KMS-11 (cell line): ENCODE data around the gene CYP26A1.

Experiments used
- H2AFZ ChIP-seq: fragments of 200-600 bp; sonication (generic); 2 replicates; pipeline ENCODE4 v1.6.1; 2016; ENCODE audit warnings: antibody characterized with exemption, mixed run types, low read depth
- H3K27ac ChIP-seq: fragments of 200-600 bp; sonication (generic); 2 replicates; pipeline ENCODE4 v1.6.1; 2016; ENCODE audit warnings: mild to moderate bottlenecking, mixed run types
- H3K27me3 ChIP-seq: fragments of 200-600 bp; sonication (generic); 2 replicates; pipeline ENCODE4 v1.6.1; 2017; ENCODE audit warnings: mild to moderate bottlenecking, low read depth, mixed run types, moderate library complexity; ENCODE audit not compliant: insufficient read depth
- H3K36me3 ChIP-seq: fragments of 200-600 bp; sonication (generic); 2 replicates; pipeline ENCODE4 v1.6.1; 2017; ENCODE audit warnings: mild to moderate bottlenecking, mixed run types; ENCODE audit not compliant: insufficient read depth
- H3K4me1 ChIP-seq: fragments of 200-600 bp; sonication (generic); 2 replicates; pipeline ENCODE4 v1.6.1; 2016; ENCODE audit warnings: mild to moderate bottlenecking, low read depth, mixed run types; ENCODE audit not compliant: poor library complexity, severe bottlenecking
- H3K4me2 ChIP-seq: fragments of 200-600 bp; sonication (generic); 2 replicates; pipeline ENCODE4 v1.7.0; 2016; ENCODE audit warnings: mild to moderate bottlenecking, mixed run types
- H3K4me3 ChIP-seq: fragments of 200-600 bp; sonication (generic); IDR thresholded peaks from 2 replicates; pipeline ENCODE4 v1.6.1; 2017; ENCODE audit warnings: low read depth, low read length, mixed read lengths; ENCODE audit not compliant: insufficient read depth
- H3K79me2 ChIP-seq: fragments of 200-600 bp; sonication (generic); 2 replicates; pipeline ENCODE4 v1.6.1; 2016; ENCODE audit warnings: low read depth, mixed run types; ENCODE audit not compliant: insufficient read depth
- H3K9ac ChIP-seq: fragments of 200-600 bp; sonication (generic); 2 replicates; pipeline ENCODE4 v1.6.1; 2016; ENCODE audit warnings: mild to moderate bottlenecking, mixed run types
- H4K20me1 ChIP-seq: fragments of 200-600 bp; sonication (generic); 2 replicates; pipeline ENCODE4 v1.6.1; 2016; ENCODE audit warnings: mild to moderate bottlenecking, mixed run types; ENCODE audit not compliant: insufficient read depth
- TF ChIP-seq, protein P1 (sequence below): fragments of 200-600 bp; sonication (generic); conservative IDR thresholded peaks from 2 replicates; pipeline ENCODE4 v1.6.1; 2017; ENCODE audit warnings: low read depth, mild to moderate bottlenecking, antibody characterized with exemption, low read length, moderate library complexity, mixed read lengths

The CYP26A1 gene

DNA sequence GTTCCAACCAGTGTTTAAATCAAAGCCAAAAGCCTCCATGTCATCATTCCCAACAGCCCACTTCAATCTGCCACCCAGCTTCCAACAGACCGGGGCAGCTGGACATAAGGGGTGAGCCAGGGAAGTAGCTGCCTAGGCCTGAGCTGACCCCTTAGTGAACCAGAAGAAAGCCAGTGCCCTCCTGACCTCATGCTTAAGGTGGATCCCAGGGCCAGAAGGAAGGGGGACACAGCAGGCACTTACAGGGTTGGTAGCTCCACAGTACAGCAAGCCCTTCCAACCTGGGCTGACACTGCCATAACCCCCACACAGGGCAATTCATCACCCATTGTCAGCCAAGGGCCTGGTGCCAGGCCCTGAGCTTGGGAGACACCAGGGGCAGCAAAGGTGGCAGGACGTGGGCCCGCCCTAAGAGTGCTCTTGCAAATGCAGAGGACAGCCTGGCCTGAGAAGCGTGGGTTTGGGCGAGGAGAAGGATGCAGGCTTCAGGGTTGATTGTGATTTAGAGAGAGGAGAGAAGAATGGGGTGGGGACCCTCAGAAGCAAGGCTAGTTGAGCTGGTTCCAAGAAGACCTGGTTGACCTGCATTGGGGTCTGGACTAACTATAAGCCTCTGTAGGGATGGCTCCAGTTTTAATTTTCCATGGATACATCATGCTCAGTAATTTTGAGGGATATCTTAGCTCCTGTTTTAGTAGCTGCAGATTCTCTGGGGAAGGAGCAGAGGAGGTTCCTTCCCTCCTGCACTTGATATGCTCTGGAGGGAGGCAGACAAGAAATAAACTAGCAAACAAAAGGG lies 3.1 kb upstream of the CYP26A1 start:
- Histone ChIP-seq H3K9ac (no peak overlapping the region), H4K20me1 (no peaks in the 10 kb centered on the region), H3K79me2 (no peaks in the 10 kb centered on the region), H2AFZ (no peak overlapping the region), H3K27me3 (peaks cover 4% of the 10 kb centered on the region; the same call in 1 of the 2 replicates), H3K36me3 (no peaks in the 10 kb centered on the region), H3K4me2 (no peak overlapping the region), H3K4me3 (no peak overlapping the region), H3K27ac (no peak overlapping the region), H3K4me1 (peaks cover 30% of the 10 kb centered on the region)
- TF ChIP-seq, protein P1, sequence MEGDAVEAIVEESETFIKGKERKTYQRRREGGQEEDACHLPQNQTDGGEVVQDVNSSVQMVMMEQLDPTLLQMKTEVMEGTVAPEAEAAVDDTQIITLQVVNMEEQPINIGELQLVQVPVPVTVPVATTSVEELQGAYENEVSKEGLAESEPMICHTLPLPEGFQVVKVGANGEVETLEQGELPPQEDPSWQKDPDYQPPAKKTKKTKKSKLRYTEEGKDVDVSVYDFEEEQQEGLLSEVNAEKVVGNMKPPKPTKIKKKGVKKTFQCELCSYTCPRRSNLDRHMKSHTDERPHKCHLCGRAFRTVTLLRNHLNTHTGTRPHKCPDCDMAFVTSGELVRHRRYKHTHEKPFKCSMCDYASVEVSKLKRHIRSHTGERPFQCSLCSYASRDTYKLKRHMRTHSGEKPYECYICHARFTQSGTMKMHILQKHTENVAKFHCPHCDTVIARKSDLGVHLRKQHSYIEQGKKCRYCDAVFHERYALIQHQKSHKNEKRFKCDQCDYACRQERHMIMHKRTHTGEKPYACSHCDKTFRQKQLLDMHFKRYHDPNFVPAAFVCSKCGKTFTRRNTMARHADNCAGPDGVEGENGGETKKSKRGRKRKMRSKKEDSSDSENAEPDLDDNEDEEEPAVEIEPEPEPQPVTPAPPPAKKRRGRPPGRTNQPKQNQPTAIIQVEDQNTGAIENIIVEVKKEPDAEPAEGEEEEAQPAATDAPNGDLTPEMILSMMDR: no peak

DNA sequence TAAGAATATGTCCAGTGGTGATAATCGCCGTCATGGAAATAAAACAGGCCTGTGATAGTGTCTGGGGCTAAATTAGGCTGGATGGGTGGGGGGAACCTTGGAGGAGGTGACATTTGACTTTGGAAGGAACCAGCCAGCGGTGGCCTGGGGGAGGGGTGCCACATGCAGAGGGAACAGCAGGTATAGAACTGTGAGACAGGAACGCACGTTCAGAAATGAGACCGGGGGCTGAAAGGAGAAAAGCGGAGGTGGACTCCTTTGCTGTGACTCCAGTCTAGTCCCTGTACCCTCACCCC lies 2.6 kb upstream of the CYP26A1 start:
- Histone ChIP-seq H3K27me3 (peaks cover 4% of the 10 kb centered on the region; the same call in 1 of the 2 replicates), H3K4me1 (peaks cover 35% of the 10 kb centered on the region), H3K4me3 (no peak overlapping the region), H3K9ac (no peak overlapping the region), H3K79me2 (no peaks in the 10 kb centered on the region), H2AFZ (no peak overlapping the region), H3K4me2 (no peak overlapping the region), H3K27ac (no peak overlapping the region), H3K36me3 (no peaks in the 10 kb centered on the region), H4K20me1 (no peaks in the 10 kb centered on the region)
- TF ChIP-seq, protein P1: no peak

DNA sequence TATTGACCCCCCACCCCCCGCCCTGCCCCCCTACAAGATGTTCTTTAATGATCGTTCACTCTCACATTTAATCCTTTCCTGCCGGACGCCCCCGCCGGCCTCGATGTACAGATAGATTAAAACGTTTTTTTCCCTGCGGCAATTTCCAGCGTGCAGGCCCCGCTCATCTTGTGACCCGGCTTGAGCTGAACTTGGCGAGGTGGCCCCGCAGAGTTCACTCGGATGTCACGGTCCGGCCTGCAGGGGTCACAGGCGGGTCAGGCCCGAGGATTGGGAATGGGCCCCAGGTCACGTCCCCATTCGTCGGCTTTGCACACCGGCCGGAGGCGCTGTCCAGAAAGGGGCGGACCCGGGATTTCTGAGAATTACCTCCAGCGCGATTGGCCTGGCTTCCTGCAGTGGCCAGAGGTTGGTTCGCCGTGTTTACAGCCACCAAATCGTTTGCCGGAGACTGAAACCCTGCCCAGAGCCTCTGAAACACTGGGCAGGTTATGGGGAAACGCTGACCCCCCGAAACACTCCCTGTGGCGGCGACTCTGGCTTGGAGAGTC lies 1.9 kb upstream of the CYP26A1 start:
- H4K20me1 ChIP-seq: no peaks in the 10 kb centered on the region
- H3K4me2 ChIP-seq: peak overlapping the region; percentile 86
- H3K4me3 ChIP-seq: no peak overlapping the region
- H3K9ac ChIP-seq: no peak overlapping the region; the same call in 1 of the 2 replicates
- H3K4me1 ChIP-seq: peaks cover 41% of the 10 kb centered on the region
- H3K27me3 ChIP-seq: peaks cover 4% of the 10 kb centered on the region; the same call in 1 of the 2 replicates
- no peaks in the 10 kb centered on the region for H3K79me2 ChIP-seq
- H2AFZ ChIP-seq: peak overlapping the region; percentile 71; the same call in 1 of the 2 replicates
- TF ChIP-seq, protein P1: no peak
- no peaks in the 10 kb centered on the region for H3K36me3 ChIP-seq
- H3K27ac ChIP-seq: no peak overlapping the region

DNA sequence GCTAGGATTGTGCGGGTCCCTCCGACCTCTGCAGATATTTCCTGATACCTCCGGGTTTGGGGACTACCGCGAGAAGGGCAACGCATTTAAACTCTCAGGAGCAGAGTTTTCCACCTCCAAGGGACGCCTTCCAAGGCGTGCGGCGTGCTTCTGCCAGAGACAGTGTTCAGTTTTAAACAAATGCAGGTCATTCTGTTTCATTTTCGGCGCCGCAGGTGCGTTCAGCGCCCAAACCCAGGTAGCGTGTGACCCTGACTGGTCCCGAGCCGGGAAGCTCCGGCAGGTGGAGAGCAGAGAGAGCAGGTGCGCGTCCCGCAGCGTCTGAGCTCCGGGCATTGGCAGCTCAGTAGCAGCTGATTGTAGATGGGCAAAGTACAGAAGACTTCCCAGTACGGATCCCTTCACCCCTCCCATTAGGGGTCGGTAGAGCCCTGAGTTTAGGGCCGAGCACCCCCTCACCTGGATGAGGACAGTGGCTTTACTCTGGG lies 1.4 kb upstream of the CYP26A1 start:
- Histone ChIP-seq H2AFZ (peak overlapping the region; percentile 71; the same call in 1 of the 2 replicates), H3K36me3 (no peaks in the 10 kb centered on the region), H3K79me2 (no peaks in the 10 kb centered on the region), H3K4me3 (no peak overlapping the region), H3K27me3 (peaks cover 4% of the 10 kb centered on the region; the same call in 1 of the 2 replicates), H3K9ac (no peak overlapping the region; the same call in 1 of the 2 replicates), H3K27ac (no peak overlapping the region), H3K4me2 (peak overlapping the region; percentile 86), H3K4me1 (peaks cover 47% of the 10 kb centered on the region), H4K20me1 (no peaks in the 10 kb centered on the region)
- TF ChIP-seq, protein P1: no peak
